Thymus (tissue), 11 donors: ENCODE results near the gene DMPK. TPM values are rescaled to one million over a fixed set of nuclear protein-coding genes. Genes with fewer than 3 reads are reported as not detected.
"Not testable (repeated sequence)": the region's sequence is repeated elsewhere in the genome, so short reads cannot be mapped to it uniquely, and the experiment has no call there.

ENCODE experiments used
- DNase-seq, 9 donors: peaks; one replicate each; pipeline ENCODE4 v3.0.0-alpha.2; 2013; ENCODE audit warnings: low spot score in 9 of 9, low read depth in 6 of 9, missing footprints in 1 of 9
- H3K27ac ChIP-seq, 2 donors: one replicate each; pipeline ENCODE4 v1.5.1; 2013; ENCODE audit warnings: control low read depth in 1 of 2, low read depth in 1 of 2, low read length in 1 of 2, mild to moderate bottlenecking in 1 of 2, moderate library complexity in 1 of 2
- H3K27me3 ChIP-seq, 2 donors: one replicate each; pipeline ENCODE4 v1.5.1; 2013; ENCODE audit warnings: low read length in 1 of 2; ENCODE audit not compliant: control insufficient read depth in 2 of 2, insufficient read depth in 1 of 2
- H3K36me3 ChIP-seq, 2 donors: one replicate each; pipeline ENCODE4 v1.5.1; 2013; ENCODE audit warnings: low read length in 1 of 2, mild to moderate bottlenecking in 1 of 2, moderate library complexity in 1 of 2; ENCODE audit not compliant: control insufficient read depth in 2 of 2, insufficient read depth in 2 of 2
- H3K4me1 ChIP-seq, 2 donors: one replicate each; pipeline ENCODE4 v1.5.1; 2013; ENCODE audit warnings: low read length in 2 of 2; ENCODE audit not compliant: control insufficient read depth in 2 of 2, insufficient read depth in 2 of 2
- H3K4me3 ChIP-seq, 2 donors: one replicate each; pipeline ENCODE4 v1.5.1; 2013; ENCODE audit warnings: low read length in 2 of 2, control low read depth in 1 of 2, mild to moderate bottlenecking in 1 of 2
- H3K9me3 ChIP-seq, 2 donors: one replicate each; pipeline ENCODE4 v1.5.1; 2013; ENCODE audit warnings: low read length in 1 of 2, mild to moderate bottlenecking in 1 of 2; ENCODE audit not compliant: control insufficient read depth in 2 of 2, insufficient read depth in 1 of 2
- WGBS: extraction: QIAGEN DNeasy Blood & Tissue Kit; methylation state at CpG from one replicate; pipeline ENCODE4 v1.1.7; 2013; 5-methylcytosine and 5-hydroxymethylcytosine counted together
- polyA plus RNA-seq: library from polyadenylated mRNA; stranded (reverse); fragments of 200-250 nt; gene quantifications from one replicate; pipeline ENCODE4 v1.2.3, GENCODE V29; 2013
- total RNA-seq: library from RNA; stranded (reverse); fragments of 120-200 nt; gene quantifications from one replicate; pipeline ENCODE4 v1.2.4, GENCODE V29; 2013
- donor health status: healthy.

DMPK gene
- total and polyA plus RNA-seq, 2 donors, result 3.9 to 59.4 TPM

DNA sequence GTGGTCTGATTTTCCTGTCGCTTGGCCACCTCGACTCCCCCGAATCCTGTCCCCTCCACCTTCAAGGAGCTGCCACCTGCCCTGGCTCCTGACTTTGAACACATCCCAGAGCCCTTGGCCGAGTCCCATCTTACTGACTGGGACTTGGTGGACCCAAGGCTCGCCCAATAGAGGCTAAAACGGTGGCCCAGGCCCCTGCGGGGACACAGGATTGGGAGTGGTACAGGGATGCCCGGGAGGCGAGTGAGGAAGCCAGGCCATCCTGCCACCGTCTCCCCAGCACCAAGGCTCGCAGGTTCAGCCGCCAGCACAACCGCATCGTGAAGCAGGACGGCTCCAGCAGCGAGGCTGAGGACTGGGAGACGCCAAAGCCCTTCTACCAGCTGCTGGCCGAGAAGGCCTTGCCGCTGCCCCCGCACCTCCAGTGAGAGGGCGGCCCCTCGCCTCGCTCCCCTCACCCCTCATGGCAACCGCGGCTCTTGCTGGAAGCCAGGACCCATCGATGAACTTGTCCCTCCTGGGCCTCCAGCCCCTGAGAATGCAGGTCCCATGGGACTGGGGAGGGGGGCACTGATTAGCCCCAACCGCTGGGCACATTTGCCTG, 18.5 kb downstream of the DMPK start:
- Histone ChIP-seq H3K9me3 (no peaks in the 10 kb centered on the region), H3K36me3 (no peaks in the 10 kb centered on the region), H3K27ac (no peak overlapping the region), H3K4me3 (no peak overlapping the region), H3K4me1 (peaks cover 6 to 8% of the 10 kb centered on the region in 2 donors), H3K27me3 (peaks cover 38 to 86% of the 10 kb centered on the region in 2 donors)
- 73% methylated on average over 27 of the region's 27 CpGs for WGBS
- no peak for DNase-seq

- DNase-seq, result no peak
- H3K4me1 ChIP-seq, result peaks cover 4 to 6% of the 10 kb centered on the region in 2 donors
- H3K27ac ChIP-seq, result no peak overlapping the region
- no peak overlapping the region for H3K4me3 ChIP-seq
- no peaks in the 10 kb centered on the region for H3K36me3 ChIP-seq
- peaks cover 33 to 82% of the 10 kb centered on the region in 2 donors for H3K27me3 ChIP-seq
- 93% methylated on average over 15 of the region's 15 CpGs for WGBS
- no peaks in the 10 kb centered on the region for H3K9me3 ChIP-seq
Observed at GRCh38 chr19:45762870-45763631, 19.2 kb downstream of the DMPK start.

GRCh38 chr19:45761714-45762113, 20.6 kb downstream of the DMPK start:
- 84% methylated on average over 17 of the region's 17 CpGs for WGBS
- DNase-seq, result no peak

DNA sequence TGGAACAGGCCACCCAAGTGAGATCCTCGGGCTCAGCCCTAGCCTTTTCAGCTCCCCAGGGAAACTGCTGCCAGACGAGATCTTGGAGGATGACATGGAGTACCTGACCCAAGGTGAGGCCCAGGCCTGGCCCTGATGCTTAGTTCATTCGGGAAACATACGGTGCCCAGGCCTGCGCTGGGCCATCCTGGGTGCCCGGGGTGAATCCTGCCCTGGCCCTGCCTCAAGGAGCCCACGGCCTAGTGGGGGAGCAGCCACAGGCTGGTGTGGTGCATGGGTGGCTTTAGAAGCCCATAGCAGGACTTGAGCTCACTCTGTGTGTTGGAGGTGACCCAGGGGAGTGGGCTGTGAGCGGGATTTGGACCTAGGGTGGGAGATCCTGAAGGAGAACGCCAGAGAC, 23.4 kb downstream of the DMPK start:
- Histone ChIP-seq H3K27ac (no peak overlapping the region), H3K9me3 (no peaks in the 10 kb centered on the region), H3K27me3 (peaks cover 0 to 50% of the 10 kb centered on the region in 2 donors), H3K4me1 (no peaks in the 10 kb centered on the region), H3K4me3 (no peak overlapping the region), H3K36me3 (no peaks in the 10 kb centered on the region)
- 93% methylated on average over 9 of the region's 9 CpGs for WGBS
- DNase-seq, result no peak

More at GRCh38 chr19:45761714-45762113, 20.6 kb downstream of the DMPK start:
- Histone ChIP-seq H3K27ac (no peak overlapping the region), H3K4me3 (no peak overlapping the region), H3K9me3 (no peaks in the 10 kb centered on the region), H3K27me3 (peaks cover 20 to 72% of the 10 kb centered on the region in 2 donors), H3K4me1 (no peaks in the 10 kb centered on the region), H3K36me3 (no peaks in the 10 kb centered on the region)

DNA sequence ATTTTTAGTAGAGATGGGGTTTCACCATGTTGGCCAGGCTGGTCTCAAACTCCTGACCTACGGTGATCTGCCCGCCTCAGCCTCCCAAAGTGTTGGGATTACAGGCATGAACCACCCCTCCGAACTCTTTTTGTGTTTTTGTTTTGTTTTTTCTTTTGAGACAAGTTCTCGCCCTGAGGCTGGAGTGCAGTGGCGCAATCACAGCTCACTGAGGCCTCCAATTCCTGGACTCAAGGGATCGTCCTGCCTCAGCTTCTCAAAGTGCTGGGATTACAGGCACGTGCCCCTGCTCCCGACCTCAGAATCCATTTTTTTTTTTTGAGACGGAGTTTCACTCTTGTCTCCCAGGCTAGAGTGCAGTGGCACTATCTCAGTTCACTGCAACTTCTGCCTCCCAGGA, 24.6 kb downstream of the DMPK start:
- WGBS, result 91% methylated on average over 9 of the region's 9 CpGs

GRCh38 chr19:45754323-45754722, 28.0 kb downstream of the DMPK start:
- Histone ChIP-seq H3K9me3 (no peaks in the 10 kb centered on the region), H3K27me3 (peaks cover 0 to 22% of the 10 kb centered on the region in 2 donors), H3K4me3 (no peak overlapping the region), H3K27ac (no peak overlapping the region), H3K36me3 (no peaks in the 10 kb centered on the region), H3K4me1 (no peaks in the 10 kb centered on the region)
- no peak for DNase-seq
- WGBS, result 97% methylated on average over 8 of the region's 8 CpGs

More for the DNA sequence above, 24.6 kb downstream of the DMPK start:
- H3K4me1 ChIP-seq, result no peaks in the 10 kb centered on the region
- H3K27ac ChIP-seq, result no peak overlapping the region
- H3K4me3 ChIP-seq, result no peak overlapping the region
- no peaks in the 10 kb centered on the region for H3K9me3 ChIP-seq
- DNase-seq, result no peak
- no peaks in the 10 kb centered on the region for H3K36me3 ChIP-seq
- H3K27me3 ChIP-seq, result peaks cover 0 to 40% of the 10 kb centered on the region in 2 donors

DNA sequence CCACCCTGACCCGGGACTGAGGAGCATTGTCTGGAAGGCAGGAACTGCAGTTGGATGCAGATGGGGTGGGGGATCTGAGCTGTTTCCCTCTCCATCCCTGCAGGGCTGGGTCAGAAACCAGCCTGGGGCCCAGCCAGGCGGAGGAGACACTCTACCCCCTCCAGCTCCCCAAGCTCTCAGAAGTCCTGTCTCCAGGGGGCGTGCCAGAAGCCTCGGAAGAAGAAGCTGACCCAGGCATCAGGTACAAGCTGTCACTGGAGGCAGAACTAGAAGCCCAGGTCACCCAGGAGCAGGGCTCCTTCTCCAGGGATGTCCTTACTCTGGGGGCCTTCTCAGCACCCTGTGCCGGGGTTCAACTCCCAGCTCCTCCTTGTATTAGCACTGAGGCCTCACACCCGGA, 28.7 kb downstream of the DMPK start:
- Histone ChIP-seq H3K9me3 (no peaks in the 10 kb centered on the region), H3K27me3 (peaks cover 0 to 15% of the 10 kb centered on the region in 2 donors), H3K36me3 (no peaks in the 10 kb centered on the region), H3K27ac (no peak overlapping the region), H3K4me3 (no peak overlapping the region), H3K4me1 (no peaks in the 10 kb centered on the region)
- 83% methylated on average over 6 of the region's 6 CpGs for WGBS
- no peak for DNase-seq

GRCh38 chr19:45752639-45753038, 29.7 kb downstream of the DMPK start:
- Histone ChIP-seq H3K4me1 (no peaks in the 10 kb centered on the region), H3K27ac (no peak overlapping the region), H3K4me3 (no peak overlapping the region), H3K27me3 (peaks cover 0 to 15% of the 10 kb centered on the region in 2 donors), H3K9me3 (no peaks in the 10 kb centered on the region), H3K36me3 (no peaks in the 10 kb centered on the region)
- WGBS, result 97% methylated on average over 12 of the region's 12 CpGs
- no peak for DNase-seq

- 95% methylated on average over 10 of the region's 10 CpGs for WGBS
- not testable (repeated sequence) for H3K36me3 ChIP-seq, H3K4me1 ChIP-seq, DNase-seq, H3K27me3 ChIP-seq, H3K4me3 ChIP-seq, H3K9me3 ChIP-seq, H3K27ac ChIP-seq
Observed at GRCh38 chr19:45751483-45751882, 30.8 kb downstream of the DMPK start.
